HG02943 (cell line): ENCODE data around the gene PNRC1.
"Not testable (repeated sequence)": the region's sequence is repeated elsewhere in the genome, so short reads cannot be mapped to it uniquely, and the experiment has no call there.

Experiments used
- ATAC-seq: cut with Tn5 transposase; IDR thresholded peaks from one replicate; pipeline ENCODE4 v1.9.1; 2021; ENCODE audit warnings: mild to moderate bottlenecking, low read depth, moderate library complexity; ENCODE audit not compliant: unreplicated experiment

Gene PNRC1

GRCh38 chr6:89057759-89058158 is 22.8 kb upstream of the PNRC1 start:
- no peak for ATAC-seq

- no peak for ATAC-seq
Observed at GRCh38 chr6:89058627-89059026, 21.9 kb upstream of the PNRC1 start.

DNA sequence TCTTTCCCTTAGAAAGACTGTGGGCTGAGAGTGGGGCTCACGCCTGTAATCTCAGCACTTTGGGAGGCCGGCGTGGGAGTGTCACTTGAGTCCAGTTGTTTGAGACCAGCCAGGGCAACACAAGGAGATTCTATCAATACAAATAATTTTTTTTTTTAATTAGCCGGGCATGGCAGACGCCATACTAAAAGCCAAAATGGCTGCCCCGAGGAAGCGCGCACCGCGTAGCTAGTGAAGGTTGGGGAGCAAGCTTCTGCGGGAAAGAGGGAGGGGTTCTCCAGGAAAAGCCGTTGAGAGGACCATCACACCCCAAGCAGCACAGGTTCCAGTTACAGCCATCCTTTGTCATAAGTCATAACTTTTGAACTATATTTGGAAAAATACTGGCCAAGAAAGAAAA is 21.3 kb upstream of the PNRC1 start:
- no peak for ATAC-seq

DNA sequence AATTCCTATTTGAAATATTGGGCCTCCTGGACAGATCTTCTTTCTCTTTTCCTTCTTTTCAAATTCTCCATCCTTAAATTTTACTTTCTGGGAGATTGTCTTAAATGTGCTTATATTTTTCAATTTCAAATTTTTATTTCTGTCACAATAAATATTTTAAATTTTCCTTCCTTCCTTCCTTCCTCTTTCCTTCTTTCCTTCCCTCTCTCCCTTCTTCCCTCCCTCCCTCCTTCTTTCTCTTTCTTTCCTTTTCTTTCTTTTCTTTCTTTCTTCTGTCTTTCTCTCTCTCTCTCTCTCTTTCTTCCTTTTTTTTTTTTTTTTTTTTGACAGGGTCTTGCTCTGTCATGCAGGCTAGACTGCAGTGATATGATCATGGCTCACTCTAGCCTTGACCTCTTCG is 16.7 kb upstream of the PNRC1 start:
- no peak for ATAC-seq

DNA sequence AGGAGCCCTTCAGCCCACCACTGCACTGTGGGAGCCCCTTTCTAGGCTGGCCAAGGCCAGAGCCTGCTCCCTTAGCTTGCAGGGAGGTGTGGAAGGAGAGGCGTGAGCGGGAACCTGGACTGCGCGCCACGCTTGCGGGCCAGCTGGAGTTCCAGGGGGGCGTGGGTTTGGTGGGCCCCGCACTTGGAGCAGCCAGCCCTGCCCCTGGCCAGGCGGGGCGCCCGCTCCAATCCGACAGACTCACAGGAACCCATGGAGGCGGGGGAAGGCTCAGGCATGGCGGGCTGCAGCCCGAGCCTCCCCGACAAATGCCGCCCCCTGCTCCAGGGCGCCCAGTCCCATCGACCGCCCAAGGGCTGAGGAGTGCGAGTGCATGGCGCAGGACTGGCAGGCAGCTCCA is 15.6 kb upstream of the PNRC1 start:
- not testable (repeated sequence) for ATAC-seq

DNA sequence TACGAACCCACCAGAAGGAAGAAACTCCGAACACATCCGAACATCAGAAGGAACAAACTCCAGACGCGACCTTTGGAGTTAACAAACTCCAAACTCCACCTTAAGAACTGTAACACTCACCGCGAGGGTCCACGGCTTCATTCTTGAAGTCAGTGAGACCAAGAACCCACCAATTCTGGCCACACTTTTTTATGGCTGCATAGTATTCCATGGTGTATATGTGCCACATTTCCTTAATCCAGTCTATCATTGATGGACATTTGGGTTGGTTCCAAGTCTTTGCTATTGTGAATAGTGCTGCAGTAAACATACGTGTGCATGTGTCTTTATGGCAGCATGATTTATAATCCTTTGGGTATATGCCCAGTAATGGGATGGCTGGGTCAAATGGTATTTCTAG is 14.4 kb upstream of the PNRC1 start:
- ATAC-seq, result not testable (repeated sequence)

DNA sequence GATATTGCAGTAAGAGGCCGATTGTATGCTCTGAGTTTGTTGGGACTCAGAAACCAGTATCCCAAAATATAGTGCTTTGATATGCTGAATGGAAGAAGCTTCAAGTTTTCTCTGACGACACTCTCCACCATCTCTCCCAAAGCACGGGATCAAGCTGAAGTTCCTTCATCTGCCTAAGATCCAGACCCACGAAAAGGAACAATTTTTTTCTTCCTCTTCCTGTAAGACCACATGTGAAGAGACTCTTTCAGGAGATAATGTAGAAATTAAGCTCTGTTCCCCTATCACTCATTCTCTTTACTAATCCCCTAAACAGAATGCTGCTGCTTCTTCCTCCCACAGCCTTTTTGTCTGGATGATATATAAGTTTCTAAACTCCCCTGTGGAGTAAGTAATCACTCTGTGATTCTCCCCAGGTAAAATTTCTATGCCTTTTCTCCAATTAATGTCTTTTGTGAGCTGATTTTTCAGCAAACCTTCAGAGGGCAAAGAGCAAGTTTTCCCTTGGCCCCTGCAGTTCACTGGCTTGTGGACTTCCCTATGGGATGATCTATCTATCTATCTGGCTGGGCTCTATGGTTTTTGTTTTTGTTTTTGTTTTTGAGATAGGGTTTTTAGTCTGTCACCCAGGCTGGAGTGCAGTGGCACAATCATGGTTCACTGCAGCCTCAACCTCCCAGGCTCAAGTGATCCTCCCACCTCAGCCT is 13.5 kb upstream of the PNRC1 start:
- no peak for ATAC-seq

DNA sequence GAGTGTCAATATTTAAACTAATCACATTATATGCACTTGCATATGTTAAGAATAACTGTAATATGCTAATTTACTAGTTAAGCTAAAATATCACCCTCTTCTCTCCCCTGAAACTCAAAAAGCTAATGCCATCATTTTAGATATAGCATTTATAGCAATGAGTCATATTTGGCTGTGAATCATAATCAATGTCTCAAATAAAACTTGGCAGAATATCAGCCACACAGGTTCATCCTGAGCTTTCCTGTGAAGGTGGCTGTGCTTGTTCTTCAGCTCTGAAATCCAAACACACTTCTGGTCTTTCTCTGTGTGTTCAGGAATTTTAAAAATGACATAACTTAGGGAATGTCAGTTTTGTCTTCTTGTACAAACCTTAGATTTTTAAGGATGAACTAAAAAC is 12.8 kb upstream of the PNRC1 start:
- no peak for ATAC-seq

- ATAC-seq, result no peak
Observed at GRCh38 chr6:89068695-89069094, 11.9 kb upstream of the PNRC1 start.

DNA sequence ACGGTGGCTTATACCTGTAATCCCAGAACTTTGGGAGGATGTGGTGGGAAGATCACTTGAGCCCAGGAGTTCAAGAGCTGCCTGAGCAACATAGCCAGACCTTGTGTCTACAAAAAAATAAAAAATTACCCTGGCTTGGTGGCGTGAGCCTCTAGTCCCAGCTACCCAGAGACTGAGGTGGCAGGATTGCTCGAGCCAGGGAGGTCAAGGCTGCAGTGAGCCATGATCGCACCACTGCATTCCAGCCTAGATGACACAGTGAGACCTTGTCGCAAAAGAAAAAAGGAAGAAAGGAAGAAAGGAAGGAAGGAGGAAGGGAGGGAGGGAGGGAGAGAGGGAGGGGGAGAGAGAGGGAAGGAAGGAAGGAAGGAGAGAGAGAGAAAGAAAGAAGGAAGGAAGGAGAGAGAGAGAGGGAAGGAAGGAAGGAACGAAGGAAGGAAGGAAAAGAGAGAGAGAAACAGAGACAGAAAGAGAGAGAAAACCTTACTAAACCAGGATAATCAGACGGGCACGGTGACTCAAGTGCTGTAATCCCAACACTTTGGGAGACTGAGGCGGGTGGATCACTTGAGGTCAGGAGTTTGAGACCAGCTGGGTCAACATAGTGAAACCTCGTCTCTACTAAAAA is 10.9 kb upstream of the PNRC1 start:
- no peak for ATAC-seq

GRCh38 chr6:89071036-89071435 is 9.5 kb upstream of the PNRC1 start:
- ATAC-seq, result no peak

GRCh38 chr6:89073014-89073620 is 7.4 kb upstream of the PNRC1 start:
- no peak for ATAC-seq

- no peak for ATAC-seq
Observed at GRCh38 chr6:89073840-89074239, 6.7 kb upstream of the PNRC1 start.

DNA sequence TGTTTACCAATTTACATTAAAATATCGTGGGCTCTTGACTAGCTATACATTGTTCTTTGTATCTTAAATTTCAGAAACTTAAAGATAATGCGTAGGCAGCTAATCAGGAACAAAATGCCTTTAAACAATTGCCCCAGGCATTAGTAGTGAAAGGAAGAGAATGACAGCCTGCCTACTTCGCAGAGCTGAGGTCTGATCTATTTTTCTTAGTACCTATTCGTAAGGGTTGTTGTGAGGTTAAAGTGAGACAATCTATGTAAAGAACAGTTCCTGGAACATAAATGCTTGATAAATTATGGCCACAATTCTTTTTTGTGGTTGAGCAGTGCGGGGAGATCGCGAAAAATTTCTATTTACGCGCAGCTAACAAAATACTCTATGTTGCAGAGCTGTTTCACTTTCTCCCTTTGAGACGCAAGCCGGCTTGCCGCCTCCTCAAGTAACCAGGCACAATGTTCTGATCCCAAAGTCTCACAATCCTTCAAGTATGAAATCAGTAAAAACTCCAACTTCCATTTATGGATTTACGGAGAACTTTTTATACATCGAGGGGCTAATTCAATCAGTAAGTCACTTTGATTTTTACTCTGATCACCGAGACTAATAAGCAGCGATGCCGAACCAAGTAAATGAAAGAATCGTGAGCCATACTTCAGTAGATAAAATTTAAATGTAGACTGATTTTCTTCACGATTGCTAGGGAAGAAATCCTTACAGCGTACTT is 878 bp upstream of the PNRC1 start:
- ATAC-seq, result peak; percentile 18

GRCh38 chr6:89081129-89081422 is 525 bp downstream of the PNRC1 start:
- peak; percentile 11 for ATAC-seq

GRCh38 chr6:89081423-89082322 is 1.1 kb downstream of the PNRC1 start:
- ATAC-seq, result peak; percentile 49

DNA sequence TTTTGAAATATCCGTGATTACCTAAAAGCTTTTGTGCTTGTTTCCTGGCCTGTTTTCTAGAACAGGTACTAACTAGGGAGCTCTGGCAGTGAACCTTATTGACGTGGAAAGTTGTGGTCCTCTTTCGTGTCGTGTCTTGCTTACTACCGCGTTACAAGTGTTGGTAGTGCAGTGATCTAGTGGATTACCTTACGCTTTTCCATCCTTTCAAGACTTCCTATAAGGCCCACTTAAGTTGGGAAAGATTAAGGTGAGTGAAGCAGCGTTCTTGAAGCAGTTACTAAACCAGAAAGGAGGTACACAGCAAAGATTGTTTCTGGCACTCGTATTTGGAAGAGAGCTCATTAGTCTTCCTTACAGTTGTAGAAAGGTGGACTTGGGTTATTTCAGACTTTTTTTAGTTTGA is 1.9 kb downstream of the PNRC1 start:
- ATAC-seq, result no peak

GRCh38 chr6:89084542-89084941 is 4.0 kb downstream of the PNRC1 start:
- no peak for ATAC-seq

- no peak for ATAC-seq
Observed at GRCh38 chr6:89084954-89085353, 4.4 kb downstream of the PNRC1 start.

DNA sequence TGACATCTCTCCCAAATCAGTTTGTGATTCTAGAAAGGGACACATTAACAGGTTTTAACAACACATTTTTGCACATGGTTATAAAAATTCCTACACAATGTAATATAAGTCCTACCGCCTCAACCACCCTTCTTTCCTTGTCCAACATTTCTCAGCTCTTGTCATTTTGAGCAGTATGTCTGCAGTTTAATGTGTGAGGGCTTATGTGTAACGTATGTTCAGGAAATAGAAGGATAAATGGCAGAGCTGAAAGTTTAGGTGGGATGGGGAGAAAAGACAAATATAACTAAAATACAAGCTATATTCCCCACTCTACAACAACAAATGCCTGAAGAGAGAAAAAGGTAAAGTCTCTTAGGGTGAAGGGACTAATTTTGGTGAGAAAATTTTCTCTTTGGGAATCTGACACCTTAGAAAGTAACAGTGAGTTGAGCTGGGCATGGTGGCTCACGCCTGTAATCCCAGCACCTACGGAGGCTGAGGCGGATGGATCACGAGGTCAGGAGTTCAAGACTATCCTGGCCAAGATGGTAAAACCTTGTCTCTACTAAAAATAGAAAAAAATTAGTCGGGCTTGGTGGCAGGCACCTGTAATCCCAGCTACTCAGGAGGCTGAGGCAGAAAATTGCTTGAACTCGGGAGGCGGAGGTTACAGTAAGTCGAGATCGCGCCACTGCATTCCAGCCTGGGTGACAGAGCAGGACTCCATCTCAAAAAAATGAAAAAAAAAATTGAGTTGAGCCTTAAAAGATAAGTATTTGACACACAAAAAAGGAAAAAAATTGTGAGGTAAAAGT is 5.1 kb downstream of the PNRC1 start:
- no peak for ATAC-seq
